Bone marrow (tissue), 2 donors: ENCODE results near the gene CCDC197.

Experiments
- DNase-seq, 2 donors: peaks; one replicate each; lab custom pipeline; 2025; lab: John Stamatoyannopoulos, UW

Gene CCDC197

GRCh38 chr14:93999573-93999972 lies 2.5 kb downstream of the CCDC197 start:
- no peak for DNase-seq

- DNase-seq, result no peak
Measured at GRCh38 chr14:94000267-94000666, 3.2 kb downstream of the CCDC197 start.

GRCh38 chr14:94001016-94001415 lies 3.9 kb downstream of the CCDC197 start:
- DNase-seq, result no peak

GRCh38 chr14:94001501-94002396 lies 4.6 kb downstream of the CCDC197 start:
- DNase-seq, result peak; percentile 5 to 24

- no peak for DNase-seq
Measured at GRCh38 chr14:94003397-94003796, 6.3 kb downstream of the CCDC197 start.

GRCh38 chr14:94004015-94004414 lies 6.9 kb downstream of the CCDC197 start:
- no peak for DNase-seq

GRCh38 chr14:94005324-94006073 lies 8.4 kb downstream of the CCDC197 start:
- DNase-seq, result no peak

- DNase-seq, result no peak
Measured at GRCh38 chr14:94008234-94008633, 11.1 kb downstream of the CCDC197 start.

- DNase-seq, result no peak
Measured at GRCh38 chr14:94009767-94010166, 12.7 kb downstream of the CCDC197 start.

GRCh38 chr14:94010625-94011024 lies 13.5 kb downstream of the CCDC197 start:
- no peak for DNase-seq

- DNase-seq, result no peak
Measured at GRCh38 chr14:94011795-94012194, 14.7 kb downstream of the CCDC197 start.

GRCh38 chr14:94014382-94014781 lies 17.3 kb downstream of the CCDC197 start:
- no peak for DNase-seq

- DNase-seq, result no peak
Measured at GRCh38 chr14:94015223-94015622, 18.1 kb downstream of the CCDC197 start.

GRCh38 chr14:94016446-94016976 lies 19.4 kb downstream of the CCDC197 start:
- DNase-seq, result no peak

GRCh38 chr14:94018308-94018707 lies 21.2 kb downstream of the CCDC197 start:
- DNase-seq, result no peak

GRCh38 chr14:94019329-94019728 lies 22.2 kb downstream of the CCDC197 start:
- DNase-seq, result no peak

- no peak for DNase-seq
Measured at GRCh38 chr14:94020267-94020666, 23.2 kb downstream of the CCDC197 start.

- DNase-seq, result no peak
Measured at GRCh38 chr14:94021001-94021400, 23.9 kb downstream of the CCDC197 start.

GRCh38 chr14:94021416-94022157 lies 24.5 kb downstream of the CCDC197 start:
- DNase-seq, result no peak

GRCh38 chr14:94022532-94023411 lies 25.7 kb downstream of the CCDC197 start:
- no peak for DNase-seq

GRCh38 chr14:94024549-94024948 lies 27.4 kb downstream of the CCDC197 start:
- no peak for DNase-seq
